ENCODE results near the gene VSTM2L. TPM values are rescaled to one million over a fixed set of nuclear protein-coding genes. Genes with fewer than 3 reads are reported as not detected.
"Not testable (repeated sequence)": the region's sequence is repeated elsewhere in the genome, so short reads cannot be mapped to it uniquely, and the experiment has no call there.

VSTM2L gene
- total RNA-seq, 1 experiment from 2014 or later = 0.27 TPM

DNA sequence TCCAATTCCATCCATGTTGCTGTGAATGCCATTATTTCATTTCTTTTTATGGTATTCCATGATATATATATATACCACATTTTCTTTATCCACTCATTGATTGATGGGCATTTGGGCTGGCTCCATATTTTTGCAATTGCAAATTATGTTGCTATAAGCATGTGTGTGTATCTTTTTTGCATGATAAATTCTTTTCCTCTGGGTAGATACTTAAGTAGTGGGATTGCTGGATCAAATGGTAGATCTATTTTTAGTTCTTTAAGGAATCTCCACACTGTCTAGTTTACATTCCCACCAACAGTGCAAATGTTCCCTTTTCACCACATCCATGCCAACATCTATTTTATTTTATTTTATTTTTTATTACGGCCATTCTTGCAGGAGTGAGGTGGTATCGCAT, 60.6 kb downstream of the VSTM2L start:
- not testable (repeated sequence) for DNase-seq (ENCODE audit: low read depth)

DNA sequence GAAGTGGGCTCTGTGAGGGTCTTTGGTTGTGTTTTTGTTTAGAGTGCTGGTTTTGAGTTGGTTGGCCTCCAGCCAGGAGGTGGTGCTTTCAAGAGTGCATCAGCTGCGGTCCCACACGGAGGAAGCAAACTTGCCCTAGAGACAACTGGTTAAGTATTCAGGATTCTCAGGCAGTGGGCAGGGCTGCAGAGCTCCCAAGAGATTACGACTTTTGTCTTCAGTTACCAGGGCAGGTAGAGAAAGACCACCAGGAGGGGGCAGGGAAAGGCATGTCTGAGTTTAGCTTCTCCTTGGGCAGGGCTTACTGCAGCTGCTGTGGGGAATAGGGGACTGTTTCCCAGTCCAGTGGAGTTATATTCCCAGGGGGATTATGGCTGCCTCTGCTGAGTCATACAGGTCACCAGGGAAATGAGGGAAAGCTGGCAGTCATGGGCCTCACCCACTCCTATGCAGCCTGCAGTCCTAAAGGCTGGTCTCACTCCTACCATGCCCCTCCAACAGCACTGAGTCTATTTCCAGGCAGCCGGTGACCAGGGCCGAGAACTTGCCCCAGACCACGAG, 66.0 kb downstream of the VSTM2L start:
- peak; percentile 67 for DNase-seq (ENCODE audit: low read depth)

DNA sequence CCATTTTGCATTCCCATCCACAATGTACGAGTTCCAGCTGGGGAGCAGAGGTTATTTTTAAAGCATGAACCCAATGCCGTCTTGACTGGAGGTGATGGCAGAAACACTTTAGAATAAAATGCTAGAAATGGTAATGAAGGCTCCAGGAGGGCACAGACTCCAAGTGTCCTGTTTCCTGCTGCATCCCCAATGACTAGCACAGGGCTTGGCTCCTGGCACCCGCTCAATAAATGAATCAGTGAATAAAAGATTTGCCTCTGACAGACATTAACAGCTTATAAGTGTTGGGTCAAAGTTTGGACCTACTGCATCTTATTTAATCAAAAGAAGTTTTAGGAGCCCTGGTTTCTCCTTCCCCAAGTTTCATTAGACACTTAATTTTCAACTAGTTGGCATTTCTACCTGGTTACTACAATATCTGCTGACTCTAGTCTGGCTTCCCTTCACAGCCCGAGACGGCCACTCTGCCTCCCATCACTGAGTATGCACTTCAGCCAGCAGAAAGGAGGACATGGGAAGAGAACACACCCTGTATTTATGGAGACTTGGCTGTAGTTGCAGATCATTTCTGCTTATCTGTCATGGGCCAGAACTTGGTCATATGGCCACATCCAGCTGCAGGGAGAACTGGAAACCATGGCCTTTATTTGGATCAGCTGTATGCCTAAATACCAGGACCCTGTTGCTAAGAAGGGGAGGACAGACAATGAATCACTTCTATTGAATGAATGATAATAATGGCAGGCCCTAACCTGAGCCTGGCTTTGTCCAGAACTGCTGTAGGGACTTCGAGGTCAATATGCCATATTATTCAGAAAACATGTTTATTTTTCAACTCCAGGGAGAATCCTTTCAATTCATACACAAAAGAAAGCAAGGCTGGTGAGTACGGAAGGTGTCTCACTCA, 67.3 kb downstream of the VSTM2L start:
- DNase-seq (ENCODE audit: low read depth) = peak; percentile 45

DNA sequence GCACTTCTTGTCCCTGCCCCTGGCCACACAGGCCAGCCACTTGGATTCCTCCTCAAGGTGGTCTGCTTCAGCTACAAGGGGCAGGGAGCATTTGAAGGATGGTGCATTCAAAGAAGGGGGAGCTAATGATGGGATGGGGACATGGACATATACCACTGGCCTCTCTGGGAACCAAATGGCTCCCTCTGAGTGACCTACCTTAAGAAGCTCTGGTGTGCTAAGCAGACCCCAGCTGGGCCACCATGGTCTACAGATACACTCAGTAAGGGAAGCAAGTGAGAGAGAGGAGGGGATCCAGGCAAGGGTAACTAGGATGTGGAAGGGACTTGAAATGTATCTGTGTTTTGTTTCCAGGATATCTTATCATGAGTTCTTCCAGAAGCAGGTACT, 67.9 kb downstream of the VSTM2L start:
- no peak for DNase-seq (ENCODE audit: low read depth)

DNA sequence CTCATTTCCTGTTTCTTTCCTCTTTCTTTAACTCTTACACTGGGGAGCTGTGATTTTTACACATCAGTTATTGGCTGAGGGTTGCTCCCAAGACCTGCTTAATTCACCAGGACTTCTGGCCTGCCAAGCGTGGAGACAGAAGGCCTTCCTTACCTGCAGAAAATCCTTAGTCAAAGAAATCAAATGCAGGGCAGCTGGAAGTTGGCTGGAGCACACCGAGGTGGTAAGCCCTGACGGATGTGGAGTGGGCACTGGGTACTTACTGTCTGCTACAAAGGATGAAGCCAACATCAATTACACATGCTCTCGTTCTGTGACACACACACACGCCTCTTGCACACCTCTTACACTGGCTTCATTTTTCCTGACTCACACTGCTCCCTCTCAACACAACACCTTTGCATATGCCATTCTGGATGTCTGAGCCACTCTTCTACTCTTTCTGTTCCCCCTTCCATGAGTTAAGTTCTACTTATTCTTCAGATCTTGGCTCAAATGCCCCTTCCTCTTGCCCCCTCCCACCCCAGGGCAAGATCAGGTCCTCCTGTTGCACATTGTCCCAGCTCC, 68.7 kb downstream of the VSTM2L start:
- no peak for DNase-seq (ENCODE audit: low read depth)

DNA sequence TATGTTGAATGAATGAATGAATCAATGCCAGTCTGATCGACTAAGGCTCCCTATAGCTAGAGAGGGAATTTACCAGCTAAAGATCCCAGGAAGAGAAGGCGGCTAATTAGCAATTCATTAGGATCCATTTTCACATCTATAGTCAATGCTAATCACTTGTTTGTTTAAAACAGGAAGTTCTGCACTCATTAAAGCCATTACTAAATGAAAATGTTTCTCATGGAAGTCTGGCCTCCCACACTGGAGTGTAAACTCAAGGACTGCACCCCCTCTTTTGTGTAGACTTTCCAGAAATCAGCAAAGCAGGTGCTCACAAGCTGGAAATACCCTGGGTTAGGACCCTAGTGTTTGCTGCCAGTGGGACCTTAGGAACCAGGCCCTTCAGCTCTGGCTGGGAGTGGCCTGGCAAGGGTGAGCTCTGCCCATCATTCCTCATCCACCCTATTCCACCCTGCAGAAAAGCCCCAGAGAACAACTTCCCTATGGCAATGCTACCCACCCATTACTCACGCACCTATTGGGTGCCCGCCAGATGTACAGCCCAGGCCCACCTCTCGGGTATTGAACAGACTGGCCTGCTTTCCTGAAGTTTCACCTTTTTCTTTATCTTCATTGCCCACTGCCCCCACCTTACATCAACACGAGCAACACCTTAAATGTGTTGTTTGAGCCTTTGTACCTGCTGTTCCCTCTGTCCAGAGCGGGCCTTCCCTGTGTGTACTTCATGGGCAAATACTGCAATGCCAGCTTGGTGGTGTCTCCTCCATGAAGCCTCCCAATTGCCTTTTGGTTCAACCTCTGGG, 69.5 kb downstream of the VSTM2L start:
- no peak for DNase-seq (ENCODE audit: low read depth)

DNA sequence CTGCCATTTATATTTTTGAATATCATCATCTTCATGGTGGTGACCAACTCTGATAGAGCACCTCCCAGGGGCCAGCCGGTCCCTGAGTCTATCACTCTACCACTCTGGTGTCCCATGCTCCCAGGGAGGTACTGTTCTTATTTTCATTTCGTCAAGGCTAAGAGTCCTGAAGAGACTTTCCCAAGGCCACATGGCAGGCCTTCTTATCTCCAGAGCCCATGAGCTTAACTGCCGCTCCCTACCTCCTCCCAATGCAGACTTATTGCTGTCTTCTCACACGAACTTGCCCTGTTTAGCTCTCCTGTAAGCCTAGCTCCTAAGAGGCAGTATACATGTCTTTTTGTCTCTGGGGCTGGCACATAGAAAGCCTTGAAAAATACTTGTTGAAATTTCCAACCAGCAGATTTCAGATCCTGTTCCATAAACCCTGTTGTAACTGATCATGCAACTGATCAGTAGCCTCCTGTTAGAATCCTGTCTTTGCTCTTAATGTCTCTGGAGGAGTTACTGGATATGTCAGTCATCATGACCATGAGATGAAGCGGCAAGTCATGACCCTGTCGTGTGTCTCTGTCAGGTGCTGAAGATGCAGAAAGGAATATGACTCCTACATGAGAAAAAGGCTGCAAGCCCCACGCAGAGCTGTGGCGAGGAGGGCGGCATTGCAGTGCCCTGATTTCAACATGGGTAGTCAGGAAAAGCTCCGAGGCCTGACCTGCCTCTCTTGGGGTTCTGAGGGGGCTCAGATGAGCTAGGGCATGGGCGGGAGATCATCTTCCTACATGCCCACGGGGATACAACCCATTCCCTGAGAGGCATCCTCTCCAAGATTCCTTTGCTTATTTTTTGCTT, 70.4 kb downstream of the VSTM2L start:
- DNase-seq (ENCODE audit: low read depth) = no peak

DNA sequence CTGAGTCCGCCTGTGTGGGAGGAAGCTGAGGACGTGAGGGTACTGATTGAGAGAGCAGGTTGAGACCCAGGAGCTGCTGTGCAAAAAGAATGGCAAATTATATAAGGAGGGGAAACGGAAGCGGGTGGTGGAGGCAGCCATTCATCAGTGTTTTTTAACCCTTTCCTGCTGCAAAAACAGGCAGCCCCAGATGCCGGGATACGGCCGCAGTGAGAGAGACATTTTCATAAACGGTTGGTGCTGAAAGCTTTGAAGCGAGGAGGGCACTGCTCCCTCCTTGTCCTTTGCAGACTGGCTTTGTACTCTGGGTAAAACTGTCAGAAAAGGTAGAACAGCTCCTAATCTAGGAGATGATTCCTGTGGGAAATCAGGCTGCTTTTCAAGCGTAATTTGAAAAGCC, 74.0 kb downstream of the VSTM2L start:
- no peak for DNase-seq (ENCODE audit: low read depth)

DNA sequence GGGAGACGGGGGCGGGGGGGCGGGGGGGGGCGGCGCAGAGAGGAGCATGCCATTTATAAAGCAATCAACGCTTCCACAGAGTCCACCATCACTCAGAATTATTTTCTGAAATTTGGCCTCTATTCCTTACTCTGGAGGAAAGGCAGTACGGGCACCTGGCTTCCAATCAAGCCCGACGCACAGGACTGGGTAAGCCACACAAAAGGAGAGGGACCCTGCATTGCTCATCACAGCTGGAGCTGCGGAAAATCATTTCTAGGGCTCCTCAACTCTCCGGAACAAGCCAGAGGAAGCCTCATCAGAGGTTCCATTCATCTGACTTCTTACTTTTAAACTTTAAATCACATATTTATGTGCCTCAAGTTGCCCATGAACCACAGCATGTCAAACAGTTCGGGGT, 74.4 kb downstream of the VSTM2L start:
- no peak for DNase-seq (ENCODE audit: low read depth)

DNA sequence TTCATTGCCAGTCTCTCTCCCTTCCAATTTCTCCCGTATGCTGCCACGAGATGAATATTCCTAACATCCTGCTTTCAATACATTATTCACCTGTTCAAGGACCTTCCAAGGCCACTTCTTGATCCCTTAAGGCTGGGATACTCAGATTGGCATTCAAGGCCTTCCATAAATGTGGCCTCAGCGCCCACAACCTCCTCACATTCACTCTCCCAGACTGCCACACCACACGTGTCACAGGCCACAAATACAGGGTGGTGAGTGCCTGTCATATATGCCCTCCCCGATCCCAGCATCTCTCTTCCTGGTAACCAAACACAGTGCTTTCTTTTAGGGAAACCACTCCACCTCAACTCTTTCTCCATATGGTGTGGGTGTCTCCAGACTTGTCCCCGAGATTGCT, 74.9 kb downstream of the VSTM2L start:
- no peak for DNase-seq (ENCODE audit: low read depth)

DNA sequence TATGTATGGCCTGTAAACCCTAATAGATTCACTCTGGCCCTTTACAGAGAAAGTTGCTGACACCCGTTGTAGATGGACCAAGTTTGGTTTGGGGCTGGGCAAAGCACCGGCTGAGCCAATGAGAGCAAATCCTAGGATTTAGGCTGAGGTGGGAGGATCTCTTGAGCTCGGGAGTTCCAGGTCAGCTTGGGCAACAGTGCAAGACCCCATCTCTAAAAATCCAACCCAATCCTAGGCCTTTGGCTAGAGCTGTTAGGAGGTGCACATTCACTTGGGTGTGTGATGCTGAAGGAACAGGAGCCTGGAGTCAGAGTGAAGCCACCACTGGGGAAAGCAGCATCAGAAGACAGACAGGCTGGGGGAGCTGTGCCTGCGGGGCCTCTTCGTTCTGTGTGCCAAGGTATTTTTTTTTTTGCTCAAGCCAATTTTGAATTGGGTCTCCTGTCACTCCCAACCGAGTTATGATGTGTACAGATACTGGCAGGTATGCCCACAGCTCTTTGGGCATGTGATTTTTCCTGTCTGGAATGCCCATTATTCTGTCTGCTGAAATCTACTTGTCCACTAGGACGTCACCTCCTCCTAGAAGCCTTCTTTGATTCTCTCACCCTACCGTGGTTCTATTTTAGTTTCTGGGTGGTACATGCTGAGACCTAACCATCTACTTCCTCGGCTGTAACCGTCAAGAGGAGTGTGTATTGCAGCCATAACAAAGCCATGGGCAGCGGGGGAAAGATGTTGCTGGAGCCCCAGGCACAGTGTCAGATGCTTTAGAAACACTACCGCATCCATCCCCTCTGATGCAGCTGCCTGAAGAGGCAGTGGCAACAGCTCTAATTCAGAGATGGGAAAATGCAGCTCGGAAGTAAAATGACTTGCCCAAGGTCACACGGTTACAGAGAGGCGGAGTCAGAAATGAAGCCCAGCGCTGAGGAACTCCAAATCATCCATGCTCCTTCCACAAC, 76.4 kb downstream of the VSTM2L start:
- no peak for DNase-seq (ENCODE audit: low read depth)

DNA sequence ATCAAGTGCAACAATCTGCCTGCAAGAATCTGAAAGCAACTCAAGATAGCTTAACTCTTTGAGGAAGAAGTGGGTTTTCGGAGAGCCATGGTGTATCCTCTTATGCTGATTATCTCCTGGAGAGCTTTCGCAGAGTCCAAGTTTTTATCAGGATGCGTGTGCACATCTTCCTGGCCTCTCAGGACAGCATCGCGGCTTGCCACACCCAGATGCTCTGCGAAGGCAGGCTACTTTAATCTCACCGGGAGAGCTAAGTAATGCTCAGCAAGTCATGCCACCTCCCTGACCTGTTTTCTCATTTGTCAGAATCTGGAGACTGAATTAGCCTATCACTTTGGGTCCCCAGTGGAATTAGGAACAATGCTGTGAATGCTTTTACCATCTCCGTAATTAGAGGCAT, 77.5 kb downstream of the VSTM2L start:
- DNase-seq (ENCODE audit: low read depth) = no peak

DNA sequence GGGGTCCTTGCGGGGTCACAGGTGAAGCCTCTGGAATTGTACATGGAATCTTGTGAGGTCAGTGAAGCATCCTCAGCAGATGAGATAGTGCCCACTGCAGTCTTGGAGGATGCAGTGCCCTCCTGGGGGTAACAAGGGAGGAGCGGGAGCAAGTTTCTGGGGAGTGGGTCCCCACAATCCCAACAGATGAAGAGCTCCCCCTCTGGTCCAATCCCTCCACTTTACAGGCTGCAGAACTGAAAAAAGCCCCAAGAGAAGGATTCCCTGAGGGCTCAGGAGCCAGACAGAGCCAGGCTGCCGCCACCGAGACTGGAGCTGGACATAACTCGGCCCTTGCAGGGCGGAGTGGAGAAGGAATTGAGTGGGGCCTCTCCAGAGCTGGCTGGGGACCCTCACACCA, 77.9 kb downstream of the VSTM2L start:
- DNase-seq (ENCODE audit: low read depth) = no peak

DNA sequence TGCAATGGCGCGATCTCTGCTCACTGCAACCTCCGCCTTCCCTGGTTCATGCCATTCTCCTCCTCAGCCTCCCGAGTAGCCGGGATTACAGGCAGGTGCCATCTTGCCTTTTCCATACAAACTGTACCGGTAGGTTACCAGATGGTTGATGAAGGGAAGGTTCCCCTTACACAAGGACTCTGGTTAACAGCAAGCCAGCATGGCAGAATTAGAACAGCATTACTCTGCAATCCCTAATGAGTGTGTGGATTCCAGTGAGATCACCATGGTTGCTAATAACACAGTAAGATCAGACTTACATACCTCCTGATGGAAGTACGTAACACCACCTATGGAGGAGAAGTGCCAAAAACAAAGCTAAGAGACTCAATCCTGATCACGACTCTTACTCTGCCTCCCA, 78.6 kb downstream of the VSTM2L start:
- no peak for DNase-seq (ENCODE audit: low read depth)

DNA sequence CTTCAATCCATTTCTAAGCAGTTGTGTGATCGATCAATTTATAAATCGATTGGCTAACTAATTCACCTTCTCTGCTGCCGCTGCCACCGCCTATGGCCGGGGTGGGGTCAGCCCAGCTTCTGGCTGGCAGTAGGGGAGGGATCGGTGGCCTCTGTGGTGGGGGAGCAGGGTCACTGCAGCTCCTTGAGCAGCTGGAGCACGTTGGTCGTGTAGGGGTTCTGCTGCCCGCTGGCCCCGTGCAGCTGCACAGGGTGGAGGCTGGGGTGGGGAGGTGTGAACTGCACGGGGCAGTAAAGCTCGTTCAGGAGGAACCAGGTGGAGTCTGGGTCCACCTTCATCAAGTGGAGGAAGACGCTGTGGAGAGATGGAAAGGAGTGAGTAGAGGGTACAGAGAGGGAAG, 80.4 kb downstream of the VSTM2L start:
- DNase-seq (ENCODE audit: low read depth) = no peak

DNA sequence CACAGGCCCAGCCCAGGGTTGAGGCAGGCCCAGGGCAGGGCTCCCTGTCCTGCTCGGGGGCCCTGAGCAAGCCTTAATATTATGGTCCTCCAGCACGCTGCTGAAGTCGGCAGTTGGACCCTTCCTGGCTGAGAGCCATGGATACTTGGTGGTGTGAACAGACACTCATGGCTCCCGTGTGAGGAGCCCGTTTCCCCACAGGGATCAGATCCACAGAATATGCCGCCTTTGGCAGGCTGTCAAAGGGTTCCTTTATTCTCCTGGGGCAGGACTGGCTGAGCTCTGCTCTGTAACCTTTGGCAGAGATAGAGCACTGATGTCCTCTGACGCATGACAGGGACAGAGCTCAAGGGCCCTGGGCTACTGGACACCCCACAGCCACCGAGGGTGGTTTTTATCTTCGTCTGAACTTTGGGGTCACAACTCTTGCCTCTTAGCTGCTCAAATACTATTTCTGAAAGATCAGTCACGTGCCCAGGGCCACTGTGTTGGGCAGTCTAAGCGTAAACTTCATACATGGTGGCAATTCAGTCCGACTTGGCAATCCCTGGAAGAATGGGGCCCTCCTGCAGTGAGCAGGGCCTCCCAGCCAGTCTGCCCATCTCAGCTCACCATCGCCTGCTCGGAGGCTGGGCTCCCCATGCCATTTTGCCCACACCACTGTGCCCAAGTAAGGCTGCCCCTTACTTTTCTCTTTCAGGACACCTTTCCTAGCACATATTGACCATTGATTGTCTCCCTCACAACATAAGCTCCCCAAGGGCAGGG, 81.3 kb downstream of the VSTM2L start:
- no peak for DNase-seq (ENCODE audit: low read depth)

DNA sequence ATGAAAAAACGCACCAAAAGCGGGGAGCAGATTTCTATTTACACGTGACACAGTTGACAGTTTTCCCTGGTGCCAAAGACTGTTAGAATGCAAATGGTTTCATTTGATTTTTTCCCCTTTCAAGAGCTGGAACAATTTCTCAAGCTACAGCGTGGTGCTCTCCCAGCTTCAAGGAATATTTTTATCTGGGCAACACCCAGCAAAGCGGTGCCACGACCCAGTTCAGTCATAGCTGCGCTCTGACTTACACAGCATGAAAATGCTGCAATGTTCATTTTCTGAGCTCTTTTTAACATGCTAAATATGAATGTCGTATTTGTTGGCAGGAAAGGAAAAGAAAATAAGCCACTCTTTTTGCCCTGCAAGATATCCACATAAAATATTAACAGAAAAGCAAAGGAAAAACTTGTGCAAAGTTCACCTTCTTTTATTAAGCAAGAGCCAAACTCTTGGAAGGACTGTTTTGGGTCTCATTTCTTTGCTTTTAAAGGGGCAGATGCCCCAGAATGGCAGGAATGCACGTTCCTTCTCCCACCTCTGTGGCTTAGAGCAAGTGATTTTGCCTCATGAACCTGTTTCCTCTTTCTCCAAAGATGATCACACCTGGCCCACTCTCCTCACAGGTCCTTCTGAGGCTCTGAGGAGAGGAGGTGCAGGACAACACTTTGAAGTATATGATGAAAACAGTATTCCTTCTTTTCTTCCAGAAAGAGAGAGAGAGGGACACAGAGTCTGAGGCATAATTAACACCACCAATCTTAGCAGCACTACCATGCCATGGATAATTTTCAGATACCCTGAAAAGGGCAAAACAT, 83.3 kb downstream of the VSTM2L start:
- no peak for DNase-seq (ENCODE audit: low read depth)

All from HT1080 (cell line).